NCI-H128 (cell line): ENCODE measurements around the gene CACNA1C.
"Not testable (repeated sequence)": the region's sequence is repeated elsewhere in the genome, so short reads cannot be mapped to it uniquely, and the experiment has no call there.

Source experiments
- DNase-seq: peaks from one replicate; lab custom pipeline; 2025; ENCODE audit not compliant: unreplicated experiment; lab: John Stamatoyannopoulos, UW

CACNA1C gene

GRCh38 chr12:2678426-2678825 is 625.6 kb downstream of the CACNA1C start:
- DNase-seq: no peak

- no peak for DNase-seq
These were observed 626.5 kb downstream of the CACNA1C start for GRCh38 chr12:2679068-2679815.

- no peak for DNase-seq
These were observed 627.3 kb downstream of the CACNA1C start for GRCh38 chr12:2679816-2680675.

- no peak for DNase-seq
These were observed 627.9 kb downstream of the CACNA1C start for GRCh38 chr12:2680676-2681039.

GRCh38 chr12:2681450-2682205 is 628.8 kb downstream of the CACNA1C start:
- DNase-seq: no peak

- DNase-seq: no peak
These were observed 629.8 kb downstream of the CACNA1C start for GRCh38 chr12:2682296-2683251.

GRCh38 chr12:2683283-2684025 is 630.7 kb downstream of the CACNA1C start:
- no peak for DNase-seq

- DNase-seq: not testable (repeated sequence)
These were observed 631.2 kb downstream of the CACNA1C start for GRCh38 chr12:2684026-2684325.

GRCh38 chr12:2685620-2686279 is 633.0 kb downstream of the CACNA1C start:
- DNase-seq: not testable (repeated sequence)

GRCh38 chr12:2686280-2686646 is 633.5 kb downstream of the CACNA1C start:
- DNase-seq: no peak

GRCh38 chr12:2687058-2687457 is 634.3 kb downstream of the CACNA1C start:
- DNase-seq: no peak

GRCh38 chr12:2687726-2688125 is 634.9 kb downstream of the CACNA1C start:
- no peak for DNase-seq

GRCh38 chr12:2688381-2688931 is 635.7 kb downstream of the CACNA1C start:
- DNase-seq: no peak

- DNase-seq: no peak
These were observed 636.6 kb downstream of the CACNA1C start for GRCh38 chr12:2689393-2689792.

- DNase-seq: no peak
These were observed 637.1 kb downstream of the CACNA1C start for GRCh38 chr12:2689879-2690278.

GRCh38 chr12:2690348-2691005 is 637.7 kb downstream of the CACNA1C start:
- DNase-seq: no peak

GRCh38 chr12:2691006-2691344 is 638.2 kb downstream of the CACNA1C start:
- no peak for DNase-seq

GRCh38 chr12:2691345-2692071 is 638.7 kb downstream of the CACNA1C start:
- DNase-seq: no peak
